Measurements from ENCODE around the gene ULBP2. TPM values are rescaled to one million over a fixed set of nuclear protein-coding genes. Genes with fewer than 3 reads are reported as not detected.
"Not testable (repeated sequence)": the region's sequence is repeated elsewhere in the genome, so short reads cannot be mapped to it uniquely, and the experiment has no call there.

Gene ULBP2
- total RNA-seq, 4 donors from 2014 or later = 0.39 to 0.74 TPM; not detected in 2

- Histone ChIP-seq H3K9me3 (no peaks in the 10 kb centered on the region), H3K27ac (no peak overlapping the region), H3K4me1 (peaks cover 0 to 33% (median 17%) of the 10 kb centered on the region in 3 donors), H3K4me3 (no peak overlapping the region), H3K36me3 (no peaks in the 10 kb centered on the region), H3K27me3 (no peaks in the 10 kb centered on the region)
- WGBS, 2 donors (ENCODE audit: low coverage in 1 of 2) = 80 to 100% methylated on average over 1 to 2 of the region's 6 CpGs
- ATAC-seq = no peak
- TF ChIP-seq CTCF (IDR thresholded peaks at IDR 0.05) (no peak), POLR2A (IDR thresholded peaks at IDR 0.05) (no peak), POLR2AphosphoS5 (IDR thresholded peaks at IDR 0.05) (no peak), EP300 (IDR thresholded peaks at IDR 0.05) (no peak)
These were observed 20.5 kb upstream of the ULBP2 start for GRCh38 chr6:149921361-149921760.

GRCh38 chr6:149922091-149922490, 19.7 kb upstream of the ULBP2 start:
- not testable (repeated sequence) for H3K27me3 ChIP-seq

GRCh38 chr6:149922642-149923326, 19.0 kb upstream of the ULBP2 start, which contains the start of gene RAET1G:
Gene RAET1G (minus strand): TSS chr6:149923121. CDS start chr6:149923010, 111 bp downstream.
- TF ChIP-seq POLR2AphosphoS5 (IDR thresholded peaks at IDR 0.05) = peak; percentile 46
- TF ChIP-seq POLR2A (IDR thresholded peaks at IDR 0.05) = no peak
- peak; percentile 93 for ATAC-seq
- Histone ChIP-seq H3K4me1 (peaks cover 0 to 35% (median 17%) of the 10 kb centered on the region in 3 donors), H3K27me3 (no peaks in the 10 kb centered on the region), H3K36me3 (no peaks in the 10 kb centered on the region), H3K9me3 (no peaks in the 10 kb centered on the region), H3K4me3 (peak within 1 kb of the TSS; percentile 24 to 57), H3K27ac (peak within 1 kb of the TSS in 2 of 4 donors; percentile 39 to 61)
- 0% methylated on average over 4 to 9 of the region's 40 CpGs for WGBS, 2 donors (ENCODE audit: low coverage in 1 of 2)

More at GRCh38 chr6:149922091-149922490, 19.7 kb upstream of the ULBP2 start:
- ATAC-seq, H3K9me3 ChIP-seq, H3K27ac ChIP-seq, H3K36me3 ChIP-seq: not testable (repeated sequence)
- WGBS, 2 donors (ENCODE audit: low coverage in 1 of 2) = 56% methylated on average over 2 of the region's 5 CpGs; no CpG with 5 or more reads in 1 of the 2 donors
- Histone ChIP-seq H3K4me1 (peaks cover 0 to 35% (median 17%) of the 10 kb centered on the region in 3 donors), H3K4me3 (peak overlapping the region in 1 of 2 donors; percentile 57)

- Histone ChIP-seq H3K4me3 (peak overlapping the region; percentile 24 to 57), H3K36me3 (no peaks in the 10 kb centered on the region), H3K9me3 (no peaks in the 10 kb centered on the region), H3K27me3 (peaks cover 1% of the 10 kb centered on the region), H3K27ac (peak overlapping the region in 2 of 4 donors; percentile 7 to 61), H3K4me1 (peaks cover 0 to 35% (median 17%) of the 10 kb centered on the region in 3 donors)
- 10 to 21% methylated on average over 8 to 18 of the region's 33 CpGs for WGBS, 2 donors (ENCODE audit: low coverage in 1 of 2)
- no peak for ATAC-seq
- no peak for TF ChIP-seq CTCF (IDR thresholded peaks at IDR 0.05)
- no peak for TF ChIP-seq POLR2AphosphoS5 (IDR thresholded peaks at IDR 0.05)
- no peak for TF ChIP-seq POLR2A (IDR thresholded peaks at IDR 0.05)
These were observed 18.4 kb upstream of the ULBP2 start for GRCh38 chr6:149923327-149923986.

GRCh38 chr6:149924206-149924932, 17.4 kb upstream of the ULBP2 start:
- no peaks in the 10 kb centered on the region for H3K9me3 ChIP-seq
- no peak overlapping the region for H3K4me3 ChIP-seq
- TF ChIP-seq EP300 (IDR thresholded peaks at IDR 0.05) = no peak
- TF ChIP-seq CTCF (IDR thresholded peaks at IDR 0.05) = no peak
- TF ChIP-seq POLR2A (IDR thresholded peaks at IDR 0.05) = no peak
- no peak for TF ChIP-seq POLR2AphosphoS5 (IDR thresholded peaks at IDR 0.05)
- H3K4me1 ChIP-seq = peaks cover 0 to 35% (median 17%) of the 10 kb centered on the region in 3 donors
- H3K27ac ChIP-seq = no peak overlapping the region
- ATAC-seq = no peak
- no peaks in the 10 kb centered on the region for H3K36me3 ChIP-seq
- 68% methylated on average over 3 of the region's 9 CpGs; no CpG with 5 or more reads in 1 of the 2 donors for WGBS, 2 donors (ENCODE audit: low coverage in 1 of 2)
- peaks cover 10% of the 10 kb centered on the region for H3K27me3 ChIP-seq

All from gastroesophageal sphincter (tissue), 4 donors.